ENCODE data around the gene ADAMTS12. TPM values are rescaled to one million over a fixed set of nuclear protein-coding genes. Genes with fewer than 3 reads are reported as not detected.

Gene ADAMTS12
- total and polyA plus RNA-seq, 2 of the 8 experiments (the other 6 are each of a cell fraction or from before 2014, with no cell fraction given) = 6.4 to 12.8 TPM

GRCh38 chr5:33892620-33893137 is 889 bp upstream of the ADAMTS12 start:
- POLR2A ChIA-PET (ENCODE audit: partially characterized antibody) = interaction anchor here (0.9 to 1.0 kb wide), 2 partner anchors 18 to 42 kb away, joined by 3 to 4 read pairs; no protein-coding TSS in a partner anchor

More at GRCh38 chr5:33892620-33893137, 889 bp upstream of the ADAMTS12 start:
- no peak overlapping the region for H3K9ac ChIP-seq (replicated peaks in 1 of 4; ENCODE audit: extremely low read depth in 1 of 4, low read depth in 3 of 4, low read length in 3 of 4)
- no peak overlapping the region for H4K8ac ChIP-seq (ENCODE audit: extremely low read depth, insufficient read depth, low read length)
- H2BK120ac ChIP-seq (replicated peaks; ENCODE audit: low read depth, low read length) = no peak overlapping the region
- no peaks in the 10 kb centered on the region; a peak in 1 of 7 replicates for H3K27me3 ChIP-seq (replicated peaks in 1 of 4; ENCODE audit: control insufficient read depth in 3 of 4, extremely low read depth in 1 of 4, insufficient read depth in 3 of 4, low read length in 3 of 4)
- peaks cover 0 to 6% of the 10 kb centered on the region in 2 experiments; a peak in 1 of 4 replicates for H3K79me2 ChIP-seq (ENCODE audit: control insufficient read depth in 1 of 2, insufficient read depth in 2 of 2, low read length in 2 of 2)
- no peak overlapping the region for H3K4ac ChIP-seq (replicated peaks; ENCODE audit: insufficient read length, low read depth, low read length)
- CTCF ChIA-PET (ENCODE audit: partially characterized antibody) = interaction anchor here (1.1 to 1.6 kb wide), 6 partner anchors 14 to 216 kb away, joined by 3 to 6 read pairs (median 4); no protein-coding TSS in a partner anchor
- no peak overlapping the region for H2BK15ac ChIP-seq (ENCODE audit: low read length)
- H4K5ac ChIP-seq (ENCODE audit: insufficient read length, low read depth, low read length) = no peak overlapping the region
- H3K36me3 ChIP-seq (ENCODE audit: control insufficient read depth in 2 of 4, insufficient read depth in 4 of 4, low read length in 3 of 4) = no peaks in the 10 kb centered on the region
- H2AFZ ChIP-seq (ENCODE audit: low read length) = no peak overlapping the region; the same call in 1 of the 2 replicates
- peaks cover 4% of the 10 kb centered on the region; the same call in 1 of the 2 replicates for H3K23me2 ChIP-seq (ENCODE audit: low read depth, low read length)
- H3K27ac ChIP-seq (ENCODE audit: low read depth, low read length) = no peak overlapping the region
- H3K14ac ChIP-seq (ENCODE audit: insufficient read length) = no peak overlapping the region
- peak overlapping the region; percentile 75 to 97 for H3K4me2 ChIP-seq (ENCODE audit: insufficient read depth in 1 of 2, low read depth in 2 of 2, low read length in 2 of 2)
- WGBS, 2 experiments (ENCODE audit: extremely low coverage in 1 of 2, insufficient coverage in 1 of 2, insufficient read length in 1 of 2, insufficient replicate concordance in 2 of 2, low coverage in 1 of 2, low lambda C conversion rate in 2 of 2, missing lambda C conversion rate in 1 of 2) = 72% methylated on average over 5 of the region's 5 CpGs; no CpG with 5 or more reads in 1 of the 2 experiments
- FAIRE-seq = no peak
- H3K56ac ChIP-seq (replicated peaks; ENCODE audit: insufficient read length, low read depth, low read length) = no peak overlapping the region
- H2BK12ac ChIP-seq (ENCODE audit: low read depth, low read length) = no peak overlapping the region
- no peak overlapping the region for H3K23ac ChIP-seq (ENCODE audit: insufficient read length)
- 0 out of 2 replicates have a peak overlapping the region, but pooled peaks have one; percentile 64 for H3K18ac ChIP-seq (ENCODE audit: extremely low read depth, low read length)
- no peak overlapping the region for H4K91ac ChIP-seq (replicated peaks; ENCODE audit: insufficient read length, low read length)
- no peak for DNase-seq (ENCODE audit: low read depth in 1 of 2, low spot score in 2 of 2)
- H3K4me1 ChIP-seq (replicated peaks in 1 of 4; ENCODE audit: control insufficient read depth in 3 of 4, insufficient read depth in 4 of 4, low read length in 3 of 4) = peaks cover 4 to 18% (median 10%) of the 10 kb centered on the region in 4 experiments
- H2BK5ac ChIP-seq (ENCODE audit: low read depth, low read length) = no peak overlapping the region
- TF ChIP-seq HDAC2 (IDR thresholded peaks at IDR 0.05; ENCODE audit: borderline replicate concordance in 1 of 2, low read depth in 2 of 2, low read length in 2 of 2) = no peak
- no peak for TF ChIP-seq YY1 (IDR thresholded peaks at IDR 0.05; ENCODE audit: low read depth, low read length)
- TF ChIP-seq KDM4A (IDR thresholded peaks at IDR 0.05; ENCODE audit: low read depth, low read length, severe bottlenecking) = peak; percentile 23
- H2AK5ac ChIP-seq (ENCODE audit: low read depth, low read length) = no peak overlapping the region
- no peaks in the 10 kb centered on the region for H4K20me1 ChIP-seq (replicated peaks in 1 of 2; ENCODE audit: control insufficient read depth in 1 of 2, insufficient read depth in 2 of 2, low read length in 2 of 2)
- no peaks in the 10 kb centered on the region for H3K79me1 ChIP-seq (ENCODE audit: low read depth, low read length)
- no peaks in the 10 kb centered on the region for H3K9me3 ChIP-seq (ENCODE audit: insufficient read depth in 2 of 2, low read depth in 1 of 2, low read length in 1 of 2)
- H2BK20ac ChIP-seq (ENCODE audit: low read length) = no peak overlapping the region
- peak overlapping the region; percentile 50 to 64 (median 56); a peak in 7 of 8 replicates for H3K4me3 ChIP-seq (ENCODE audit: extremely low read depth in 1 of 4, insufficient read depth in 2 of 4, low read depth in 3 of 4, low read length in 4 of 4)

Measured in H1 (cell line).